B cell (primary cell): ENCODE data around the gene TRA2A. TPM values are rescaled to one million over a fixed set of nuclear protein-coding genes. Genes with fewer than 3 reads are reported as not detected.
A peak's percentile ranks its signal among the peaks of the same experiment; 100 is the strongest.

Experiments used
- ATAC-seq: fragments of 200-7000 bp; cut with Tn5 transposase; one replicate; pipeline ENCODE4 v1.10.0; 2021; ENCODE audit warnings: low read depth, mild to moderate bottlenecking, moderate number of reproducible peaks, moderate library complexity
- CTCF ChIA-PET: fragments of 350-600 bp; sonication (Branson Sonifier 250); formaldehyde crosslinking; loops from one replicate; lab custom pipeline; 2021; ENCODE audit warnings: antibody characterized with exemption, inconsistent platforms; lab: Charles Lee
- POLR2A ChIA-PET: fragments of 350-600 bp; sonication (Branson Sonifier 250); formaldehyde crosslinking; loops from one replicate; lab custom pipeline; 2021; ENCODE audit warnings: antibody characterized with exemption; lab: Charles Lee
- DNase-seq: peaks from one replicate; pipeline ENCODE4 v3.0.0; 2013
- H2AFZ ChIP-seq: 2 replicates; pipeline ENCODE4 v1.6.1; 2012; ENCODE audit warnings: mild to moderate bottlenecking, low read depth, low read length; ENCODE audit not compliant: insufficient read depth, poor library complexity, severe bottlenecking
- H3K27ac ChIP-seq, 2 donors: 1 replicate in 1 of 2; 2 replicates in 1 of 2; pipeline ENCODE4 v1.5.1; 2012 to 2013; ENCODE audit warnings: low read length in 2 of 2, mild to moderate bottlenecking in 2 of 2, moderate library complexity in 1 of 2
- H3K27me3 ChIP-seq, 4 experiments: fragments of 200-600 bp in 1 of 4; sonication (generic) in 1 of 4; replicated peaks in 1 of 4; 1 replicate in 2 of 4; 2 replicates in 2 of 4; pipeline versions ENCODE4 v1.6.1 to v1.7.0; 2013 to 2016; ENCODE audit warnings: low read length in 3 of 4, mild to moderate bottlenecking in 2 of 4, mixed read lengths in 1 of 4, moderate library complexity in 1 of 4; ENCODE audit not compliant: insufficient read depth in 4 of 4, control insufficient read depth in 3 of 4; ENCODE audit errors: control extremely low read depth in 1 of 4
- H3K36me3 ChIP-seq, 2 experiments: replicated peaks in 1 of 2; 1 replicate in 1 of 2; 2 replicates in 1 of 2; pipeline versions ENCODE4 v1.6.1 to v1.7.1; 2013; ENCODE audit warnings: low read length in 1 of 2; ENCODE audit not compliant: insufficient read depth in 2 of 2, control insufficient read depth in 1 of 2; ENCODE audit errors: control extremely low read depth in 1 of 2, extremely low read depth in 1 of 2
- H3K4me1 ChIP-seq, 2 donors: fragments of 200-600 bp in 1 of 2; sonication (generic) in 1 of 2; 1 replicate in 1 of 2; 2 replicates in 1 of 2; pipeline versions ENCODE4 v1.5.1 to v1.6.1; 2013 to 2017; ENCODE audit warnings: low read length in 2 of 2; ENCODE audit not compliant: control insufficient read depth in 2 of 2, insufficient read depth in 2 of 2
- H3K4me2 ChIP-seq: replicated peaks from 2 replicates; pipeline ENCODE3; 2012; ENCODE audit warnings: mild to moderate bottlenecking, low read depth, low read length; ENCODE audit not compliant: poor library complexity, severe bottlenecking
- H3K4me3 ChIP-seq, 5 experiments: fragments of 200-600 bp in 1 of 5; sonication (generic) in 1 of 5; 1 replicate in 3 of 5; 2 replicates in 2 of 5; pipeline versions ENCODE4 v1.5.1 to v1.7.0; 2011 to 2016; ENCODE audit warnings: low read length in 4 of 5, mild to moderate bottlenecking in 4 of 5, low read depth in 2 of 5, control low read depth in 1 of 5, moderate library complexity in 1 of 5; ENCODE audit not compliant: insufficient read depth in 1 of 5; ENCODE audit errors: control extremely low read depth in 1 of 5, extremely low read depth in 1 of 5
- H3K79me2 ChIP-seq: fragments of 200-600 bp; sonication (generic); one replicate; pipeline ENCODE4 v1.6.0; 2016; ENCODE audit warnings: low read length; ENCODE audit not compliant: control insufficient read depth, insufficient read depth
- H3K9ac ChIP-seq: fragments of 200-600 bp; sonication (generic); 2 replicates; pipeline ENCODE4 v1.6.1; 2017; ENCODE audit warnings: mild to moderate bottlenecking, low read length, moderate library complexity
- H3K9me3 ChIP-seq, 3 donors: one replicate each; pipeline versions ENCODE4 v1.6.1 to v1.7.1; 2013; ENCODE audit warnings: low read length in 2 of 3; ENCODE audit not compliant: control insufficient read depth in 2 of 3, insufficient read depth in 1 of 3; ENCODE audit errors: control extremely low read depth in 1 of 3
- H4K20me1 ChIP-seq: 2 replicates; pipeline ENCODE4 v1.6.0; 2012; ENCODE audit warnings: mild to moderate bottlenecking, low read length; ENCODE audit not compliant: insufficient read depth, control insufficient read depth, poor library complexity, severe bottlenecking
- H3K27ac Mint-ChIP-seq: one replicate; pipeline ENCODE4 v1.8.0; 2021; ENCODE audit warnings: mixed read lengths
- H3K27me3 Mint-ChIP-seq: one replicate; pipeline ENCODE4 v1.8.0; 2021; ENCODE audit warnings: mixed read lengths
- H3K4me1 Mint-ChIP-seq: one replicate; pipeline ENCODE4 v1.8.0; 2021; ENCODE audit warnings: mixed read lengths
- H3K4me3 Mint-ChIP-seq: one replicate; pipeline ENCODE4 v1.8.0; 2021; ENCODE audit warnings: mixed read lengths
- H3K9me3 Mint-ChIP-seq: one replicate; pipeline ENCODE4 v1.8.0; 2022; ENCODE audit warnings: mixed read lengths; ENCODE audit not compliant: insufficient read depth
- CTCF ChIP-seq: fragments of 200-600 bp; IDR thresholded peaks from one replicate; pipeline ENCODE4 v1.8.0; 2022; ENCODE audit warnings: antibody characterized with exemption, mild to moderate bottlenecking
- EZH2 ChIP-seq: IDR thresholded peaks from 2 replicates; pipeline ENCODE4 v1.6.1; 2012; ENCODE audit warnings: borderline replicate concordance, low read depth, mild to moderate bottlenecking, moderate library complexity, low read length; ENCODE audit not compliant: insufficient read depth, poor library complexity, severe bottlenecking
- WGBS: methylation state at CpG from one replicate; pipeline ENCODE4 v1.1.5; 2013; ENCODE audit warnings: missing lambda C conversion rate; ENCODE audit not compliant: insufficient coverage; 5-methylcytosine and 5-hydroxymethylcytosine counted together
- intact Hi-C: fragments of 100-400 bp; cut with micrococcal nuclease; formaldehyde crosslinking; loops from one replicate; pipeline ENCODE4 v1.10.0; 2022
- polyA plus RNA-seq: library from polyadenylated mRNA; depleted of rRNA; stranded (reverse); fragments of >200 nt; gene quantifications from 2 replicates; pipeline ENCODE4 v1.2.3, GENCODE V29; 2012
- total RNA-seq, 2 donors: library from RNA; stranded (reverse); fragments of 120-200 nt in 1 of 2; gene quantifications; 1 replicate in 1 of 2; 2 replicates in 1 of 2; pipeline versions ENCODE4 v1.2.3 to v1.2.4, GENCODE V29; 2013 to 2022

The TRA2A gene
- total and polyA plus RNA-seq, 2 donors (not counting 1 experiment from before 2014, with no cell fraction given): 107 to 173 TPM

DNA sequence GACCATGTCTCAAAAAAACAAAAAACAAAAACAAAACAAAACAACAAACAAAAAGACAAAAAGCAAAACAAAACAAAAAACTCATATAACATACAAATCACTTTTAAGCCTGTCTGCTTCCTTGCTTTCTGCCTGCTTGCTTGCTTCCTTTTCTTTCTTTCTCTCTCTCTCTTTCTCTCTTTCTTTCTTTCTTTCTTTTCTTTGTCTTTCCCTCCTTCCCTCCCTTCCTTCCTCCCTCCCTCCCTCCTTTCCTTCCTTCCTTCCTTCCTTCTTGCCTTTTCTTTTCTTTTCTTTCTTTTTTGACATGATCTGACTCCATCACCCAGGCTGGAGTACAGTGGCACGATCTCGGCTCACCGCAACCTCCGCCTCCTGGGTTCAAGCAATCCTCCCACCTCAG lies 15.9 kb upstream of the TRA2A start:
- H3K27me3 Mint-ChIP-seq: no peaks in the 10 kb centered on the region

DNA sequence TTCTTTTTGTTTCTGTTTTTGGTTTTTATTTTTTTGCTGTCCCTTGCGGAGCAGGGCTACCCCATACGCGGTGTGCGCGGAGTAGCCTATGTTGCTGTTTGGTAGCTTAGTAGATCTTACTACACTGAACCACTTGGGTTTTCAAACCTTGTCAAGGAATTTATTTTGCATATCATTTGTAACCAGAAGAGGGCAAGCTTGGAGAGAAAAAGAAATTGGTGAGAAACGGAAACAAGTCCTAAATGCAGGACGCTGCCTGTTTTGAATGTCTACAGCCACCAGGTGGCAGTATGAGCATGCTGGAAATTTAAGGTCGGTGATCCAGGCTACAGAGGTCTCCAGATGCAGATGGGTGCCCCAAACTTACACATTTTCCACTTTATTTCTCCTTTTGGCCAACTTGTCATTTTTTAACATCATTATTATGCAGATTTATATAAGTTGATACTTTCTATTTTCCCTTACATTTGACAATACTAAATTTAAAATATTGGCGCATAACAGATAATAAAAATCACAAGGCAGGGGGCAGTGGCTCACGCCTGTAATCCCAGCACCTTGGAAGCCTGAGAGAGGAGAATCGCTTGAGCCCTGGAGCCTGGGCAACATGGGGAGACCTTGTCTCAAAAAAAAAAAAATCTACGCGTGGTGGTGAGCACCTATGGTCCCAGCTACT lies 15.3 kb upstream of the TRA2A start:
- ATAC-seq (peak; percentile 91), DNase-seq (peak; percentile 90)
- intact Hi-C loops: loop anchor here (1.0 to 10.0 kb wide), 8 partner anchors 15 to 1118 kb away; partner anchors contain the start of gene FAM221A
- Histone ChIP-seq H3K79me2 (no peaks in the 10 kb centered on the region), H3K27ac (no peak overlapping the region), H3K27me3 (no peaks in the 10 kb centered on the region), H3K36me3 (no peaks in the 10 kb centered on the region), H3K4me2 (peak overlapping the region; percentile 56), H4K20me1 (no peaks in the 10 kb centered on the region), H2AFZ (no peak overlapping the region), H3K9ac (no peak overlapping the region), H3K9me3 (no peaks in the 10 kb centered on the region), H3K4me3 (peak overlapping the region in 1 of 5 experiments; percentile 18), H3K4me1 (peaks cover 8 to 13% of the 10 kb centered on the region in 2 donors)
- no peak for TF ChIP-seq EZH2
- TF ChIP-seq CTCF: peak; percentile 98
- Mint-ChIP-seq H3K27me3 (no peaks in the 10 kb centered on the region), H3K9me3 (peaks cover 3% of the 10 kb centered on the region), H3K4me1 (peaks cover 15% of the 10 kb centered on the region), H3K4me3 (no peak overlapping the region), H3K27ac (no peak overlapping the region)
- CTCF ChIA-PET: interaction anchor here (0.6 to 2.8 kb wide), 43 partner anchors 8 to 1215 kb away, joined by 3 to 25 read pairs (median 4); partner anchors contain the start of genes CCDC126 and STK31
- POLR2A ChIA-PET: interaction anchor here (0.6 kb wide), 1 partner anchor 54 kb away, joined by 8 read pairs; no protein-coding TSS in a partner anchor
- 82% methylated on average over 4 of the region's 13 CpGs for WGBS

More for the DNA sequence above, 15.9 kb upstream of the TRA2A start:
- Mint-ChIP-seq H3K9me3 (peaks cover 3% of the 10 kb centered on the region), H3K4me1 (peaks cover 15% of the 10 kb centered on the region), H3K27ac (no peak overlapping the region), H3K4me3 (no peak overlapping the region)
- H3K36me3 ChIP-seq: no peaks in the 10 kb centered on the region
- POLR2A ChIA-PET: no interaction called here
- H2AFZ ChIP-seq: no peak overlapping the region
- peaks cover 8 to 13% of the 10 kb centered on the region in 2 donors for H3K4me1 ChIP-seq
- DNase-seq: no peak
- no peak for TF ChIP-seq EZH2
- ATAC-seq: no peak
- no peaks in the 10 kb centered on the region for H3K9me3 ChIP-seq
- H3K27ac ChIP-seq: no peak overlapping the region
- H3K79me2 ChIP-seq: no peaks in the 10 kb centered on the region
- no peak overlapping the region for H3K4me2 ChIP-seq
- no peak overlapping the region for H3K4me3 ChIP-seq
- CTCF ChIA-PET: interaction anchor here (0.6 to 2.8 kb wide), 13 partner anchors 11 to 942 kb away, joined by 3 to 25 read pairs (median 9); partner anchors contain the start of genes CCDC126 and STK31
- H3K27me3 ChIP-seq: no peaks in the 10 kb centered on the region
- H4K20me1 ChIP-seq: no peaks in the 10 kb centered on the region
- intact Hi-C loops: loop anchor here (1.0 to 10.0 kb wide), 8 partner anchors 15 to 1117 kb away; partner anchors contain the start of gene FAM221A
- no peak overlapping the region for H3K9ac ChIP-seq
- 100% methylated on average over 1 of the region's 4 CpGs for WGBS
